Neural crest cell (in vitro differentiated cells): Measurements from ENCODE around the gene CCNL1. TPM values are rescaled to one million over a fixed set of nuclear protein-coding genes. Genes with fewer than 3 reads are reported as not detected.

Source experiments
- DNase-seq: peaks from one replicate; pipeline ENCODE4 v3.0.0; 2021; ENCODE audit warnings: low read depth, mixed read lengths, low spot score
- H3K27ac Mint-ChIP-seq: one replicate; pipeline ENCODE4 v1.8.0; 2021; ENCODE audit warnings: mild to moderate bottlenecking, mixed read lengths; ENCODE audit not compliant: unreplicated experiment
- H3K27me3 Mint-ChIP-seq: 2 replicates; pipeline ENCODE4 v1.8.0; 2021; ENCODE audit warnings: low read depth, mild to moderate bottlenecking, mixed read lengths
- H3K36me3 Mint-ChIP-seq: 2 replicates; pipeline ENCODE4 v1.8.0; 2021; ENCODE audit warnings: low read depth, mild to moderate bottlenecking, mixed read lengths
- H3K4me1 Mint-ChIP-seq: 2 replicates; pipeline ENCODE4 v1.8.0; 2021; ENCODE audit warnings: mixed read lengths
- H3K4me3 Mint-ChIP-seq: one replicate; pipeline ENCODE4 v1.8.0; 2021; ENCODE audit warnings: mild to moderate bottlenecking, mixed read lengths
- H3K9me3 Mint-ChIP-seq: 2 replicates; pipeline ENCODE4 v1.8.0; 2021; ENCODE audit warnings: mixed read lengths
- total RNA-seq: library from RNA; stranded (reverse); gene quantifications from 2 replicates; pipeline ENCODE4 v1.2.1, GENCODE V29; 2021
- TF ChIP-seq, protein P1 (sequence below): fragments of 200-600 bp; sonication (generic); conservative IDR thresholded peaks from 2 replicates; pipeline ENCODE4 v1.5.0; 2021; ENCODE audit warnings: antibody characterized with exemption, mild to moderate bottlenecking

Gene CCNL1
- total RNA-seq, 1 donor from 2014 or later, result 127 TPM

DNA sequence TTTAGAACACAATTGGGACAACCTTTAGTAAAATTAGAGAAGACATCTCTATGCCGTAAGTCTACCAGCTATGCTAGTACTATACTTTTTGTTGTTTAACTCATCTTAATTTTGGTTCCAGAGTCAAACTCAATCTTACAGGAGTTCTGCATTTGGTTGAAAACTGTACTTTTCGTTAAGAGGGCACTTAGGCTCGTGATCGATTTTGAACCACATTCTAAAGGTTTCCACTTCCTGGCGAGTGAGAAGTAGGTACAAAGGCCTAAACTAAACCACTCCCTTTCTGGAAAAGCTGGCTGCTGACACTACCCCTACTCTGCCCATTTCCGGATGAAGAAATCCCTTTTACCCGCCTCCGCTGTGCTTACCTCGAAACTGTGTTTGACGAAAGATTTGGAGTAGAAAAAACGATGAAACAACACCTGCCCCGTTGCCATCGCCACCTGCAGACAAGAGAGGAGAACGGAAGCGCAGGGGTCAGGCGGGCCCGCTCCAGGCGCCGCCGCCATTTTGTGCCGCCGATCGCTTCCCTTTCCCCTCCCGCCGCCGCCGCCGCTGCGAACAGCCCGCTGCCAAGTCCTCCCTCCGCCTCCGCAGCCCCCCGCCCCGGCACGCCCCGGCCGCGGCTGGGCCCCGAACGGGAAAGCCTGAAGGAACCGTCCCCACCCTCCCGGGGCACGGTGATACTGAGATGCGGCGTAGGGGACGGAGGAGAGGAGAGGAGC lies 748 bp downstream of the CCNL1 start:
- no peaks in the 10 kb centered on the region for H3K27me3 Mint-ChIP-seq
- H3K27ac Mint-ChIP-seq, result peak overlapping the region; percentile 99
- H3K9me3 Mint-ChIP-seq, result no peaks in the 10 kb centered on the region
- peaks cover 28% of the 10 kb centered on the region for H3K36me3 Mint-ChIP-seq
- H3K4me1 Mint-ChIP-seq, result peaks cover 67% of the 10 kb centered on the region
- TF ChIP-seq, protein P1, sequence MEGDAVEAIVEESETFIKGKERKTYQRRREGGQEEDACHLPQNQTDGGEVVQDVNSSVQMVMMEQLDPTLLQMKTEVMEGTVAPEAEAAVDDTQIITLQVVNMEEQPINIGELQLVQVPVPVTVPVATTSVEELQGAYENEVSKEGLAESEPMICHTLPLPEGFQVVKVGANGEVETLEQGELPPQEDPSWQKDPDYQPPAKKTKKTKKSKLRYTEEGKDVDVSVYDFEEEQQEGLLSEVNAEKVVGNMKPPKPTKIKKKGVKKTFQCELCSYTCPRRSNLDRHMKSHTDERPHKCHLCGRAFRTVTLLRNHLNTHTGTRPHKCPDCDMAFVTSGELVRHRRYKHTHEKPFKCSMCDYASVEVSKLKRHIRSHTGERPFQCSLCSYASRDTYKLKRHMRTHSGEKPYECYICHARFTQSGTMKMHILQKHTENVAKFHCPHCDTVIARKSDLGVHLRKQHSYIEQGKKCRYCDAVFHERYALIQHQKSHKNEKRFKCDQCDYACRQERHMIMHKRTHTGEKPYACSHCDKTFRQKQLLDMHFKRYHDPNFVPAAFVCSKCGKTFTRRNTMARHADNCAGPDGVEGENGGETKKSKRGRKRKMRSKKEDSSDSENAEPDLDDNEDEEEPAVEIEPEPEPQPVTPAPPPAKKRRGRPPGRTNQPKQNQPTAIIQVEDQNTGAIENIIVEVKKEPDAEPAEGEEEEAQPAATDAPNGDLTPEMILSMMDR, result peak; percentile 36
- peak overlapping the region; percentile 99 for H3K4me3 Mint-ChIP-seq
- peak; percentile 54 for DNase-seq

GRCh38 chr3:157157836-157158235 lies 2.1 kb downstream of the CCNL1 start:
- H3K27me3 Mint-ChIP-seq, result no peaks in the 10 kb centered on the region
- H3K4me1 Mint-ChIP-seq, result peaks cover 73% of the 10 kb centered on the region
- DNase-seq, result no peak
- H3K4me3 Mint-ChIP-seq, result peak overlapping the region; percentile 99
- peak overlapping the region; percentile 75 for H3K27ac Mint-ChIP-seq
- TF ChIP-seq, protein P1, result no peak
- H3K36me3 Mint-ChIP-seq, result peaks cover 34% of the 10 kb centered on the region
- no peaks in the 10 kb centered on the region for H3K9me3 Mint-ChIP-seq

DNA sequence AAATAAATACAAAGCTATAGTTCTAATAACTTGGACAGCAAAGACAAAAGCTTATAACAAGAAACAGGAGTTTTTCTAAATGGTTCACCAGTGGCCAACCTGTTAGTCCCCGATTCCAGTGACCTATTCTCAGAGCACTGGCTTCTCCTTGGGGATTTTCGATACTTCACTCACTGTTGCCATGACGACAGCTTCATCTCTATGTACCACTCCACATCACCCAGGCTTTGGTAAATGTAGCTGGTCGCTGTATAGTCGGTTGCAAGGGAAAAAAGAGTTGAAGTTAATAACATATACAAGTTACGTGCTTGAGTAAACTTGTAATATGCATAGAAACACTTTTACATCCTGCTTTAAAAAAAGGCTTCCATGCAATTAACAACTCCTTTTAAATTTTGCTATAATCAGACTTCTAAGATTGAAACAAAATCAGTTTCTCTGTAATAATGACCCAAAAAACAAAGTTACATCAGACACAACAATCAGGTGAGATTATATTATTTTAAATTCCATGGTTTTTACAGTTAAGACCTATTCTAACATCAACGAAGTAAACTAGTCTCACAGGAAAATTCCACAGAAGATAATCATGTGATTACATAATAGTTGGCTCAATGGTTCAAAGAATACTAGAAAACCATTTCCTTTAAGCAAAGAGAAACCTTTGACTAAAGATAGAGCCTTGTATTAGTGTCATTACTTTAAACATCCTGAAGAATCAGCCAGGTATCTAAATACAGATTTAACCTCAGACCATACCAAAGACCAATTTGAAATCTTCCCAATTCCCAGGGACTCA lies 2.9 kb downstream of the CCNL1 start:
- no peaks in the 10 kb centered on the region for H3K27me3 Mint-ChIP-seq
- no peak for DNase-seq
- H3K27ac Mint-ChIP-seq, result no peak overlapping the region
- H3K4me1 Mint-ChIP-seq, result peaks cover 70% of the 10 kb centered on the region
- H3K36me3 Mint-ChIP-seq, result peaks cover 34% of the 10 kb centered on the region
- H3K4me3 Mint-ChIP-seq, result peak overlapping the region; percentile 99
- H3K9me3 Mint-ChIP-seq, result no peaks in the 10 kb centered on the region
- TF ChIP-seq, protein P1, result no peak

DNA sequence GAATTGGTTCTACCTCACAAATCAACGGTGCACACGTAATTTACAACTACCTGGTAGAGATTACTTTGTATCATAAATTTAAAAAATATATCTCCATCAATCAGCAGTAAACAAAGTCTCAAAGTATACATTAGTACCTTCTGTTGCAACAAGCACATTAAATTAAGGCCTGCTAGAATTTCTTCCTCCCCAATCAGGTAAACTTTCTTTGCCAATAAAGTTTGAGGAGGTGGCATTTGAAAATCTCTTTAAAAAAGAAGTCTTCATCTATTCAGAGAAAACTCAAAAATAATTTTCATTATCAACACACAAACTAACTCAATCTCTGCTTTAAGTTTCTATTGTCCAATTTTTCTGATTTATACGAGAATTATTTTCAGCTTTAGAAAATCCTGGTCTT lies 4.4 kb downstream of the CCNL1 start:
- H3K36me3 Mint-ChIP-seq, result peaks cover 42% of the 10 kb centered on the region
- TF ChIP-seq, protein P1, result no peak

DNA sequence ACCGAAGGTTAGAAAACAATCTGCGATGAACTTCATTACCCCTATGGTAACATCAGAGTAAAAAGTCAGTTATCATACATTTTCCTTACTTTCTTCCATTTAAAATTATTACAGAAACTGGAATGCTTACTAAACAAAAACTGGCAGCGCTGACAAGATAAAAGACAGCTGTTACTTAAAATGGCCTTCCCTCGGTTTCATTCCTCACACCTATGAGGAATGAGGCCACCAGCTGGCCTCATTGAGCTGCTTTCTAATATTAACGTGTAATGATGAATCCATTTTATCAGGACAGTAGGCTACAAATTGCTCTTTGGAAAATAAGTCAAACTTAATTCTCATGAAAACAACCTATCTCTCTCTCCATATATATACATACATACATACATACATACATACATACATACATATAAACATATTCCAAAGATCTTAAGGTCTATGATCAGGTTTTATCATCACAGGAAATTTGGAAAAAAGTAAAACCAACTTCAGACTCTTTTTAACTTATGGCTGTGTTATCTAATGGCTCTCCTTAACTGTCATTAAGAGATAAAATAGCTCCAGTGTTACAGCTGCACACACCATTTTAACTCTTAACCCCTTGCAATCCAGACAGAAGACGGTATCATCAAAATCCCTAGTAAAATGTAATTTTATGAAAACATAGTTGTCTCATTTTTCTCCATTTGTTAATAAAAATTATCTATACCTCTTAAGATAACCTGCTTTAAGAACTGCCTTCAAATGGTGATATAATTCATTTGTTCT lies 5.2 kb downstream of the CCNL1 start:
- Mint-ChIP-seq H3K27ac (no peak overlapping the region), H3K27me3 (no peaks in the 10 kb centered on the region), H3K9me3 (no peaks in the 10 kb centered on the region), H3K4me1 (peaks cover 55% of the 10 kb centered on the region), H3K36me3 (peaks cover 43% of the 10 kb centered on the region), H3K4me3 (peak overlapping the region; percentile 78)
- TF ChIP-seq, protein P1, result no peak
- no peak for DNase-seq

More for the DNA sequence above, 4.4 kb downstream of the CCNL1 start:
- no peaks in the 10 kb centered on the region for H3K9me3 Mint-ChIP-seq
- H3K27me3 Mint-ChIP-seq, result no peaks in the 10 kb centered on the region
- no peak for DNase-seq
- no peak overlapping the region for H3K4me3 Mint-ChIP-seq
- peaks cover 60% of the 10 kb centered on the region for H3K4me1 Mint-ChIP-seq
- no peak overlapping the region for H3K27ac Mint-ChIP-seq
